ENCODE measurements around the gene ZBTB20. TPM values are rescaled to one million over a fixed set of nuclear protein-coding genes. Genes with fewer than 3 reads are reported as not detected.

The ZBTB20 gene
- total RNA-seq, 1 donor from 2014 or later, result 3.9 TPM

GRCh38 chr3:114903213-114903612 lies 243.9 kb downstream of the ZBTB20 start:
- Histone ChIP-seq H3K4me3 (ENCODE audit: low read depth, low read length) (no peak overlapping the region), H3K36me3 (ENCODE audit: control insufficient read depth, insufficient read depth, low read length) (no peaks in the 10 kb centered on the region), H3K27me3 (ENCODE audit: control insufficient read depth, insufficient read depth, low read length) (no peaks in the 10 kb centered on the region)
- FAIRE-seq, result no peak
- no peak for DNase-seq (ENCODE audit: low read depth)
- no peak for TF ChIP-seq CTCF (IDR thresholded peaks at IDR 0.05; ENCODE audit: insufficient read depth, low read length, severe bottlenecking)

- H3K27me3 ChIP-seq (ENCODE audit: control insufficient read depth, insufficient read depth, low read length), result no peaks in the 10 kb centered on the region
- no peak overlapping the region for H3K4me3 ChIP-seq (ENCODE audit: low read depth, low read length)
- DNase-seq (ENCODE audit: low read depth) (no peak), FAIRE-seq (no peak)
- H3K36me3 ChIP-seq (ENCODE audit: control insufficient read depth, insufficient read depth, low read length), result no peaks in the 10 kb centered on the region
- TF ChIP-seq CTCF (IDR thresholded peaks at IDR 0.05; ENCODE audit: insufficient read depth, low read length, severe bottlenecking), result no peak
Observed at GRCh38 chr3:114902691-114903101, 244.4 kb downstream of the ZBTB20 start.

- FAIRE-seq (no peak), DNase-seq (ENCODE audit: low read depth) (peak; percentile 12)
- no peak for TF ChIP-seq CTCF (IDR thresholded peaks at IDR 0.05; ENCODE audit: insufficient read depth, low read length, severe bottlenecking)
- peak overlapping the region; percentile 28 for H3K4me3 ChIP-seq (ENCODE audit: low read depth, low read length)
- no peaks in the 10 kb centered on the region for H3K27me3 ChIP-seq (ENCODE audit: control insufficient read depth, insufficient read depth, low read length)
- no peaks in the 10 kb centered on the region for H3K36me3 ChIP-seq (ENCODE audit: control insufficient read depth, insufficient read depth, low read length)
Observed at GRCh38 chr3:114900908-114901307, 246.2 kb downstream of the ZBTB20 start.

- no peak for TF ChIP-seq CTCF (IDR thresholded peaks at IDR 0.05; ENCODE audit: insufficient read depth, low read length, severe bottlenecking)
- DNase-seq (ENCODE audit: low read depth) (no peak), FAIRE-seq (no peak)
- H3K36me3 ChIP-seq (ENCODE audit: control insufficient read depth, insufficient read depth, low read length), result no peaks in the 10 kb centered on the region
- no peak overlapping the region for H3K4me3 ChIP-seq (ENCODE audit: low read depth, low read length)
- no peaks in the 10 kb centered on the region for H3K27me3 ChIP-seq (ENCODE audit: control insufficient read depth, insufficient read depth, low read length)
Observed at GRCh38 chr3:114899186-114899931, 247.7 kb downstream of the ZBTB20 start.

- TF ChIP-seq CTCF (IDR thresholded peaks at IDR 0.05; ENCODE audit: insufficient read depth, low read length, severe bottlenecking), result no peak
- H3K36me3 ChIP-seq (ENCODE audit: control insufficient read depth, insufficient read depth, low read length), result no peaks in the 10 kb centered on the region
- no peaks in the 10 kb centered on the region for H3K27me3 ChIP-seq (ENCODE audit: control insufficient read depth, insufficient read depth, low read length)
- FAIRE-seq (no peak), DNase-seq (ENCODE audit: low read depth) (no peak)
- no peak overlapping the region for H3K4me3 ChIP-seq (ENCODE audit: low read depth, low read length)
Observed at GRCh38 chr3:114896978-114897377, 250.1 kb downstream of the ZBTB20 start.

GRCh38 chr3:114893361-114893760 lies 253.7 kb downstream of the ZBTB20 start:
- Histone ChIP-seq H3K4me3 (ENCODE audit: low read depth, low read length) (no peak overlapping the region), H3K36me3 (ENCODE audit: control insufficient read depth, insufficient read depth, low read length) (no peaks in the 10 kb centered on the region), H3K27me3 (ENCODE audit: control insufficient read depth, insufficient read depth, low read length) (no peaks in the 10 kb centered on the region)
- FAIRE-seq (no peak), DNase-seq (ENCODE audit: low read depth) (no peak)
- TF ChIP-seq CTCF (IDR thresholded peaks at IDR 0.05; ENCODE audit: insufficient read depth, low read length, severe bottlenecking), result no peak
